ENCODE results near the gene ZBTB43. TPM values are rescaled to one million over a fixed set of nuclear protein-coding genes. Genes with fewer than 3 reads are reported as not detected.

The ZBTB43 gene
- total and polyA plus RNA-seq, 2 of the 4 experiments (the other 2 are of a cell fraction) = 4.5 to 15.1 TPM

DNA sequence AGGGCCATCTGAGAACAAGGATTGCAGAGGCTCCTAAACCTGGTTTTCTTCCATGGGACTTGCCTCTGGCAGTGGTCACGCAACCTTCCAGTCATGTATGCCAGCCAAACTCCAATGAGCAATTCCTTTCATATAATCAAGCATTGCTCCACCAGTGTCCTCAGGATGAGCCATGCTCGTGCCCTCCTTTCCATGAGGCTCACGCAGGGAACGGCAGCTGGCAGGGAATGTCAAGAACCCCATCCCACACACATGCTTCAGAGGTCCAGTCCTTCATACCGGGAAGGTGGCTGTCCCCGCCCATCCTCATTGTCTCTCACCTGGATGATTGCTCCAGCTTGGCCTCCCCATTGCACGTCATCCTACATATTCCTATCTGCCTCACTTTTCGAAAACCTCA is 42.2 kb downstream of the ZBTB43 start:
- intact Hi-C loops (cut with micrococcal nuclease) (no loop called here), dilution Hi-C loops (cut with HindIII; ENCODE audit: low sequenced_read_pairs, unreplicated experiment) (no loop called here), in situ Hi-C loops (cut with MboI; ENCODE audit: low sequenced_read_pairs) (no loop called here)
- H3K36me3 ChIP-seq (ENCODE audit: control insufficient read depth, insufficient read depth, low read length) = no peaks in the 10 kb centered on the region
- H3K79me1 ChIP-seq (ENCODE audit: low read depth in 1 of 2, low read length in 2 of 2) = no peaks in the 10 kb centered on the region
- peaks cover 6% of the 10 kb centered on the region for H3K4me1 ChIP-seq (ENCODE audit: control insufficient read depth, insufficient read depth, low read length)
- peaks cover 4% of the 10 kb centered on the region; the same call in 1 of the 2 replicates for H4K20me1 ChIP-seq (ENCODE audit: insufficient read depth, low read length)
- H2BK20ac ChIP-seq (ENCODE audit: low read depth, low read length) = no peak overlapping the region
- no peak overlapping the region for H3K4me3 ChIP-seq (ENCODE audit: insufficient read depth, low read depth, low read length)
- no peak for DNase-seq
- H2AK9ac ChIP-seq (replicated peaks; ENCODE audit: low read depth, low read length, poor library complexity) = no peak overlapping the region
- H4K5ac ChIP-seq (ENCODE audit: low read depth, low read length) = no peak overlapping the region
- no peak overlapping the region for H3K56ac ChIP-seq (ENCODE audit: extremely low read depth, insufficient read depth, low read length)
- no peak overlapping the region for H2BK5ac ChIP-seq (ENCODE audit: low read depth, low read length, poor library complexity, severe bottlenecking)
- TF ChIP-seq FOS (IDR thresholded peaks at IDR 0.05; ENCODE audit: low read depth, low read length) (no peak), MAZ (IDR thresholded peaks at IDR 0.05; ENCODE audit: borderline replicate concordance, low read depth, low read length) (no peak), USF2 (IDR thresholded peaks at IDR 0.05; ENCODE audit: low read depth, low read length) (no peak), CEBPB (IDR thresholded peaks at IDR 0.05; ENCODE audit: low read depth, low read length) (no peak), MAFK (IDR thresholded peaks at IDR 0.05; ENCODE audit: low read depth, low read length) (no peak), RAD21 (IDR thresholded peaks at IDR 0.05; ENCODE audit: low read length) (no peak), POLR2A (IDR thresholded peaks at IDR 0.05; ENCODE audit: low read depth, low read length) (no peak), SMC3 (IDR thresholded peaks at IDR 0.05; ENCODE audit: low read depth, low read length) (no peak)
- TF ChIP-seq, protein P1, sequence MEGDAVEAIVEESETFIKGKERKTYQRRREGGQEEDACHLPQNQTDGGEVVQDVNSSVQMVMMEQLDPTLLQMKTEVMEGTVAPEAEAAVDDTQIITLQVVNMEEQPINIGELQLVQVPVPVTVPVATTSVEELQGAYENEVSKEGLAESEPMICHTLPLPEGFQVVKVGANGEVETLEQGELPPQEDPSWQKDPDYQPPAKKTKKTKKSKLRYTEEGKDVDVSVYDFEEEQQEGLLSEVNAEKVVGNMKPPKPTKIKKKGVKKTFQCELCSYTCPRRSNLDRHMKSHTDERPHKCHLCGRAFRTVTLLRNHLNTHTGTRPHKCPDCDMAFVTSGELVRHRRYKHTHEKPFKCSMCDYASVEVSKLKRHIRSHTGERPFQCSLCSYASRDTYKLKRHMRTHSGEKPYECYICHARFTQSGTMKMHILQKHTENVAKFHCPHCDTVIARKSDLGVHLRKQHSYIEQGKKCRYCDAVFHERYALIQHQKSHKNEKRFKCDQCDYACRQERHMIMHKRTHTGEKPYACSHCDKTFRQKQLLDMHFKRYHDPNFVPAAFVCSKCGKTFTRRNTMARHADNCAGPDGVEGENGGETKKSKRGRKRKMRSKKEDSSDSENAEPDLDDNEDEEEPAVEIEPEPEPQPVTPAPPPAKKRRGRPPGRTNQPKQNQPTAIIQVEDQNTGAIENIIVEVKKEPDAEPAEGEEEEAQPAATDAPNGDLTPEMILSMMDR (conservative IDR thresholded peaks at IDR 0.05; ENCODE audit: low read depth, low read length) = no peak
- ChIA-PET POLR2A (ENCODE audit: unreplicated experiment) (no interaction called here), CTCF (no interaction called here)
- H2AK5ac ChIP-seq (ENCODE audit: low read depth, low read length) = no peak overlapping the region
- no peak overlapping the region for H3K9ac ChIP-seq (ENCODE audit: low read depth, low read length)
- no peak overlapping the region for H3K4me2 ChIP-seq (ENCODE audit: low read depth, low read length)
- no peak overlapping the region for H4K8ac ChIP-seq (ENCODE audit: low read depth in 2 of 2, low read length in 2 of 2)
- H2AFZ ChIP-seq (replicated peaks; ENCODE audit: low read length, poor library complexity) = no peak overlapping the region
- no peak for ATAC-seq (ENCODE audit: low read depth)
- H2BK15ac ChIP-seq (ENCODE audit: low read depth, low read length) = no peak overlapping the region
- H3K27me3 ChIP-seq (ENCODE audit: control insufficient read depth, insufficient read depth, low read length) = peaks cover 18% of the 10 kb centered on the region
- H3K14ac ChIP-seq (replicated peaks; ENCODE audit: low read depth, low read length) = no peak overlapping the region
- H3K9me3 ChIP-seq (ENCODE audit: control insufficient read depth, insufficient read depth, low read length) = no peaks in the 10 kb centered on the region
- no peak overlapping the region for H3K23ac ChIP-seq (ENCODE audit: low read depth, low read length)
- H3K4ac ChIP-seq (ENCODE audit: low read depth, low read length) = no peak overlapping the region
- H3K18ac ChIP-seq (ENCODE audit: low read depth, low read length) = no peak overlapping the region
- 67% methylated on average over 1 of the region's 8 CpGs; no CpG with 5 or more reads in 1 of the 2 experiments for WGBS, 2 experiments (ENCODE audit: extremely low coverage in 2 of 2, insufficient read length in 1 of 2)
- no TSS peak for BruUV-seq (replicated peaks)
- H3K9me1 ChIP-seq (ENCODE audit: insufficient read depth, low read length) = peaks cover 3% of the 10 kb centered on the region; the same call in 1 of the 2 replicates
- H3K27ac ChIP-seq (ENCODE audit: insufficient read depth, low read length) = no peak overlapping the region
- no peak overlapping the region for H4K91ac ChIP-seq (ENCODE audit: insufficient read depth, low read depth, low read length)
- H2BK120ac ChIP-seq (ENCODE audit: low read depth, low read length) = no peak overlapping the region

Data from IMR-90 (cell line).